ENCODE data around the gene HPSE2.

DNA sequence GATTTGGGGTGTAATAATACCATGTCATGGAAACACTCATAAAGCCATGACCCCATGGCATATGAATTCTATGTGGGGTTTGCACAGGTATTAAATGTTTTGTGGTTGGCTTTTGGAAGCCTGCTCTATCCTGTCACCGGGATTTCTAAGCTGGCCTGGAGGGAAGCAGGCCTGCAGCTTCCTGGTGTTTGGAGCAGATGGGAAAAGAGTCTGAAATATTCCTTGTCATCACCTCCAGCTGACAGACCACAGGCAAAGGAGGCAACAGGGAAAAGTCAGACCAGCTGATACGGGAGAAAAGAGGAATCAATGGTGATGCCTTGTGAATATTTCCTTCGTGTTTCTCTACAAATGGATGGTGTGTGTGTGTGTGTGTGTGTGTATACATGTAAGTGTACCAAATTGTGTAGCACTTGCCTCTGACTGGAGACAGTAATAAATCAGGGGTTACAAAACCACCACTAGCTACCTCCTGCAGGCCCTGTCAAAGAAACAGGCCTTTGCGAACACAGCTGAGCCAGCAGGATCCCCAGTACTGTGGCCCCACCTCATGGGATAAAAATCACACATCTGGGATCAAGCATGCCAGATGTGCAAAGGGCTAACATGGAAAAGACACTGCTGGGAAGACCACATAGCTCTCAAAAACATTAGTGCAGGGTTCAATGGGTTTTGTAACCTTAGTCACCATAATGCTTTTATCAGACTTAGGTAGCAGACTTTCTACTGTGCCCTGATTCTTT, 668.1 kb downstream of the HPSE2 start:
- no peak for TF ChIP-seq ATF1 (CRISPR knock-in tag; IDR thresholded peaks at IDR 0.05)
- TF ChIP-seq, protein P1, sequence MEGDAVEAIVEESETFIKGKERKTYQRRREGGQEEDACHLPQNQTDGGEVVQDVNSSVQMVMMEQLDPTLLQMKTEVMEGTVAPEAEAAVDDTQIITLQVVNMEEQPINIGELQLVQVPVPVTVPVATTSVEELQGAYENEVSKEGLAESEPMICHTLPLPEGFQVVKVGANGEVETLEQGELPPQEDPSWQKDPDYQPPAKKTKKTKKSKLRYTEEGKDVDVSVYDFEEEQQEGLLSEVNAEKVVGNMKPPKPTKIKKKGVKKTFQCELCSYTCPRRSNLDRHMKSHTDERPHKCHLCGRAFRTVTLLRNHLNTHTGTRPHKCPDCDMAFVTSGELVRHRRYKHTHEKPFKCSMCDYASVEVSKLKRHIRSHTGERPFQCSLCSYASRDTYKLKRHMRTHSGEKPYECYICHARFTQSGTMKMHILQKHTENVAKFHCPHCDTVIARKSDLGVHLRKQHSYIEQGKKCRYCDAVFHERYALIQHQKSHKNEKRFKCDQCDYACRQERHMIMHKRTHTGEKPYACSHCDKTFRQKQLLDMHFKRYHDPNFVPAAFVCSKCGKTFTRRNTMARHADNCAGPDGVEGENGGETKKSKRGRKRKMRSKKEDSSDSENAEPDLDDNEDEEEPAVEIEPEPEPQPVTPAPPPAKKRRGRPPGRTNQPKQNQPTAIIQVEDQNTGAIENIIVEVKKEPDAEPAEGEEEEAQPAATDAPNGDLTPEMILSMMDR (CRISPR knock-in tag; IDR thresholded peaks at IDR 0.05): no peak
- no peak for TF ChIP-seq ERF (CRISPR knock-in tag; IDR thresholded peaks at IDR 0.05)
- TF ChIP-seq, protein P2, sequence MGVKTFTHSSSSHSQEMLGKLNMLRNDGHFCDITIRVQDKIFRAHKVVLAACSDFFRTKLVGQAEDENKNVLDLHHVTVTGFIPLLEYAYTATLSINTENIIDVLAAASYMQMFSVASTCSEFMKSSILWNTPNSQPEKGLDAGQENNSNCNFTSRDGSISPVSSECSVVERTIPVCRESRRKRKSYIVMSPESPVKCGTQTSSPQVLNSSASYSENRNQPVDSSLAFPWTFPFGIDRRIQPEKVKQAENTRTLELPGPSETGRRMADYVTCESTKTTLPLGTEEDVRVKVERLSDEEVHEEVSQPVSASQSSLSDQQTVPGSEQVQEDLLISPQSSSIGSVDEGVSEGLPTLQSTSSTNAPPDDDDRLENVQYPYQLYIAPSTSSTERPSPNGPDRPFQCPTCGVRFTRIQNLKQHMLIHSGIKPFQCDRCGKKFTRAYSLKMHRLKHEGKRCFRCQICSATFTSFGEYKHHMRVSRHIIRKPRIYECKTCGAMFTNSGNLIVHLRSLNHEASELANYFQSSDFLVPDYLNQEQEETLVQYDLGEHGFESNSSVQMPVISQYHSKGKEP (CRISPR knock-in tag; IDR thresholded peaks at IDR 0.05): no peak
- TF ChIP-seq DR1 (CRISPR knock-in tag; IDR thresholded peaks at IDR 0.05): no peak
- TF ChIP-seq HDAC2 (CRISPR knock-in tag; IDR thresholded peaks at IDR 0.05): no peak
- TF ChIP-seq MXI1 (IDR thresholded peaks at IDR 0.05; ENCODE audit: borderline replicate concordance, low read depth, low read length): no peak
- TF ChIP-seq, protein P3, sequence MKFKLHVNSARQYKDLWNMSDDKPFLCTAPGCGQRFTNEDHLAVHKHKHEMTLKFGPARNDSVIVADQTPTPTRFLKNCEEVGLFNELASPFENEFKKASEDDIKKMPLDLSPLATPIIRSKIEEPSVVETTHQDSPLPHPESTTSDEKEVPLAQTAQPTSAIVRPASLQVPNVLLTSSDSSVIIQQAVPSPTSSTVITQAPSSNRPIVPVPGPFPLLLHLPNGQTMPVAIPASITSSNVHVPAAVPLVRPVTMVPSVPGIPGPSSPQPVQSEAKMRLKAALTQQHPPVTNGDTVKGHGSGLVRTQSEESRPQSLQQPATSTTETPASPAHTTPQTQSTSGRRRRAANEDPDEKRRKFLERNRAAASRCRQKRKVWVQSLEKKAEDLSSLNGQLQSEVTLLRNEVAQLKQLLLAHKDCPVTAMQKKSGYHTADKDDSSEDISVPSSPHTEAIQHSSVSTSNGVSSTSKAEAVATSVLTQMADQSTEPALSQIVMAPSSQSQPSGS (CRISPR knock-in tag; IDR thresholded peaks at IDR 0.05): no peak
